ENCODE results near the gene TMEM30B. TPM values are rescaled to one million over a fixed set of nuclear protein-coding genes. Genes with fewer than 3 reads are reported as not detected.

TMEM30B gene
- total and polyA plus RNA-seq, 2 of the 8 experiments (the other 6 are each of a cell fraction or from before 2014, with no cell fraction given) = 11.2 to 18.7 TPM

GRCh38 chr14:61244009-61244408 lies 37.1 kb downstream of the TMEM30B start:
- H2BK15ac ChIP-seq (ENCODE audit: low read length) = no peak overlapping the region
- H4K20me1 ChIP-seq (replicated peaks in 1 of 2; ENCODE audit: control insufficient read depth in 1 of 2, insufficient read depth in 2 of 2, low read length in 2 of 2) = no peaks in the 10 kb centered on the region
- no peak overlapping the region for H2BK12ac ChIP-seq (ENCODE audit: low read depth, low read length)
- no peak overlapping the region for H3K18ac ChIP-seq (ENCODE audit: extremely low read depth, low read length)
- no peak overlapping the region for H3K14ac ChIP-seq (ENCODE audit: insufficient read length)
- peak overlapping the region; percentile 19; the same call in 1 of the 2 replicates for H2AFZ ChIP-seq (ENCODE audit: low read length)
- DNase-seq (ENCODE audit: low read depth in 1 of 2, low spot score in 2 of 2) (no peak), FAIRE-seq (no peak)
- H3K27me3 ChIP-seq (replicated peaks in 1 of 4; ENCODE audit: control insufficient read depth in 3 of 4, extremely low read depth in 1 of 4, insufficient read depth in 3 of 4, low read length in 3 of 4) = no peaks in the 10 kb centered on the region
- no peaks in the 10 kb centered on the region for H3K79me1 ChIP-seq (ENCODE audit: low read depth, low read length)
- H3K56ac ChIP-seq (replicated peaks; ENCODE audit: insufficient read length, low read depth, low read length) = no peak overlapping the region
- H2AK5ac ChIP-seq (ENCODE audit: low read depth, low read length) = no peak overlapping the region
- H3K36me3 ChIP-seq (ENCODE audit: control insufficient read depth in 2 of 4, insufficient read depth in 4 of 4, low read length in 3 of 4) = peaks cover 0 to 3% (median 0%) of the 10 kb centered on the region in 4 experiments; a peak in 2 of 8 replicates
- H4K5ac ChIP-seq (ENCODE audit: insufficient read length, low read depth, low read length) = no peak overlapping the region
- H2BK120ac ChIP-seq (replicated peaks; ENCODE audit: low read depth, low read length) = no peak overlapping the region
- H4K91ac ChIP-seq (replicated peaks; ENCODE audit: insufficient read length, low read length) = no peak overlapping the region
- no peak overlapping the region for H3K4me3 ChIP-seq (ENCODE audit: extremely low read depth in 1 of 4, insufficient read depth in 2 of 4, low read depth in 3 of 4, low read length in 4 of 4)
- POLR2A ChIA-PET (ENCODE audit: partially characterized antibody) = no interaction called here
- H2BK20ac ChIP-seq (ENCODE audit: low read length) = no peak overlapping the region; the same call in 1 of the 2 replicates
- H3K27ac ChIP-seq (ENCODE audit: low read depth, low read length) = no peak overlapping the region
- H3K23ac ChIP-seq (ENCODE audit: insufficient read length) = no peak overlapping the region
- WGBS, 2 experiments (ENCODE audit: extremely low coverage in 1 of 2, insufficient coverage in 1 of 2, insufficient read length in 1 of 2, insufficient replicate concordance in 2 of 2, low coverage in 1 of 2, low lambda C conversion rate in 2 of 2, missing lambda C conversion rate in 1 of 2) = 79% methylated on average over 9 of the region's 9 CpGs; no CpG with 5 or more reads in 1 of the 2 experiments
- no peak overlapping the region for H2BK5ac ChIP-seq (ENCODE audit: low read depth, low read length)
- no peak overlapping the region for H3K9ac ChIP-seq (replicated peaks in 1 of 4; ENCODE audit: extremely low read depth in 1 of 4, low read depth in 3 of 4, low read length in 3 of 4)
- no peaks in the 10 kb centered on the region for H3K23me2 ChIP-seq (ENCODE audit: low read depth, low read length)
- H3K79me2 ChIP-seq (ENCODE audit: control insufficient read depth in 1 of 2, insufficient read depth in 2 of 2, low read length in 2 of 2) = no peaks in the 10 kb centered on the region
- peaks cover 0 to 9% (median 1%) of the 10 kb centered on the region in 4 experiments; a peak in 3 of 7 replicates for H3K4me1 ChIP-seq (replicated peaks in 1 of 4; ENCODE audit: control insufficient read depth in 3 of 4, insufficient read depth in 4 of 4, low read length in 3 of 4)
- peaks cover 18% of the 10 kb centered on the region in 2 experiments; a peak in 3 of 4 replicates for H3K9me3 ChIP-seq (ENCODE audit: insufficient read depth in 2 of 2, low read depth in 1 of 2, low read length in 1 of 2)
- H4K8ac ChIP-seq (ENCODE audit: extremely low read depth, insufficient read depth, low read length) = no peak overlapping the region
- no peak overlapping the region for H3K4ac ChIP-seq (replicated peaks; ENCODE audit: insufficient read length, low read depth, low read length)
- CTCF ChIA-PET (ENCODE audit: partially characterized antibody) = interaction anchor here (0.8 to 1.8 kb wide), 3 partner anchors 9 to 728 kb away, joined by 3 to 10 read pairs (median 3); no protein-coding TSS in a partner anchor
- no peak overlapping the region for H3K4me2 ChIP-seq (ENCODE audit: insufficient read depth in 1 of 2, low read depth in 2 of 2, low read length in 2 of 2)
- no peak for TF ChIP-seq TAF7 (optimal IDR thresholded peaks at IDR 0.05; ENCODE audit: borderline replicate concordance, low read depth, low read length)
- TF ChIP-seq ZNF274 (IDR thresholded peaks at IDR 0.05; ENCODE audit: borderline replicate concordance, extremely low read depth, low read length) = no peak
- TF ChIP-seq SIX5 (IDR thresholded peaks at IDR 0.05; ENCODE audit: low read depth, low read length) = no peak
- no peak for TF ChIP-seq RXRA (IDR thresholded peaks at IDR 0.05; ENCODE audit: insufficient read depth, low read depth, low read length)
- TF ChIP-seq HDAC6 (IDR thresholded peaks at IDR 0.05; ENCODE audit: low read depth, low read length) = no peak
- no peak for TF ChIP-seq TAF1 (IDR thresholded peaks at IDR 0.05; ENCODE audit: low read depth, low read length)
- TF ChIP-seq HDAC2 (IDR thresholded peaks at IDR 0.05; ENCODE audit: borderline replicate concordance in 1 of 2, low read depth in 2 of 2, low read length in 2 of 2) = no peak
- no peak for TF ChIP-seq SRF (IDR thresholded peaks at IDR 0.05; ENCODE audit: low read depth, low read length)
- no peak for TF ChIP-seq SUZ12 (IDR thresholded peaks at IDR 0.05; ENCODE audit: low read length)
- no peak for TF ChIP-seq E2F6 (IDR thresholded peaks at IDR 0.05)
- no peak for TF ChIP-seq KDM5A (IDR thresholded peaks at IDR 0.05; ENCODE audit: low read length)
- no peak for TF ChIP-seq USF2 (IDR thresholded peaks at IDR 0.05; ENCODE audit: low read length)

All from H1 (cell line).